Memory B cell (primary cell): ENCODE results near the gene TREML4.

Experiments
- ATAC-seq: fragments of 150-1000 bp; cut with Tn5 transposase; 2 replicates; pipeline ENCODE4 v1.10.0; 2021; ENCODE audit warnings: low read depth, mild to moderate bottlenecking, moderate library complexity
- DNase-seq, 2 donors: peaks; one replicate each; pipeline ENCODE4 v3.0.0; 2022; ENCODE audit warnings: low spot score in 2 of 2
- H3K27ac Mint-ChIP-seq: one replicate; pipeline ENCODE4 v1.8.0; 2022; ENCODE audit warnings: mild to moderate bottlenecking, moderate library complexity, mixed read lengths
- H3K27me3 Mint-ChIP-seq: one replicate; pipeline ENCODE4 v1.8.0; 2022; ENCODE audit warnings: mixed read lengths
- H3K36me3 Mint-ChIP-seq: one replicate; pipeline ENCODE4 v1.8.0; 2022; ENCODE audit warnings: mild to moderate bottlenecking, mixed read lengths
- H3K4me1 Mint-ChIP-seq: one replicate; pipeline ENCODE4 v1.8.0; 2022; ENCODE audit warnings: mixed read lengths
- H3K4me3 Mint-ChIP-seq: one replicate; pipeline ENCODE4 v1.8.0; 2022; ENCODE audit warnings: mild to moderate bottlenecking, moderate library complexity, mixed read lengths
- H3K9me3 Mint-ChIP-seq: one replicate; pipeline ENCODE4 v1.8.0; 2022; ENCODE audit warnings: mixed read lengths

TREML4 gene

DNA sequence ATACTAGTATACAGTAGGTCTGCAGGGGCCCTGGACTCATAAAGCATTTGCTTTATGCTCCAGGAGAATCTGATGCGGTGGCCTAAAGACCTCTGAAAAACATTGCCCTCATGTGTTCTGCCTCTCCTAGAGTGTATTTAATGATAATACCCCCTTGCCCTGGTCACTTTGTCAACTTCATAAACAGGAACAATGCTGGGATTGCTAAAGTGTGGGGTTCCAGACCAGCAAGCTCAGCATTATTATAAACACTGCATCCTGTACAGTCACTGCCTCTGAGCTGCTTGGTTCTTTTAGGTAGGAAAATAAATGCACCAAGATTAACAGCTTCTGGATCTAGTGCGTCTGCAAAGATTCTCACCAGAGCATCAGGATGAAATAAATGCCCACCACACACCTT, 46.1 kb downstream of the TREML4 start:
- no peak for DNase-seq
- H3K27me3 Mint-ChIP-seq, result no peaks in the 10 kb centered on the region
- no peak overlapping the region for H3K4me3 Mint-ChIP-seq
- no peaks in the 10 kb centered on the region for H3K36me3 Mint-ChIP-seq
- H3K27ac Mint-ChIP-seq, result no peak overlapping the region
- H3K9me3 Mint-ChIP-seq, result no peaks in the 10 kb centered on the region
- no peak for ATAC-seq
- peaks cover 8% of the 10 kb centered on the region for H3K4me1 Mint-ChIP-seq

DNA sequence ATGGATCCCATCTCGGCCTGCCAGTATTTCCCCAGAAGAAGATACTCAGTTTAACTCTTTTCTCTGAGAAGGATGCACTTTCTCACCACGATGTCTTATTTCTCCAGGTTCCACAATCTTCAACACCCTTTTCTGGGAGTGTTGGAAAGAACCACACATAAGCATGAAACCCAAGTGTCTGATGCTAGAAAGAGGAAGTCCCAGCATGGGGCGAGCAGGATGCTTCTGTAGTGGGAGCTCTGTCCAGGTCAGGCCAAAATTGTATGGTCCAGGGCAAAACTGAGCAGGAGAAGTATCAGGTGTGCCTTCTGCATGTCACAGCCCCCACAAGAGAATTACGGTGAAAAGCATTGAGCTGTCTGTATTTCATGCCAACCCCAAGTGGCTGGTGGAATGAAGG, 47.3 kb downstream of the TREML4 start:
- DNase-seq (no peak), ATAC-seq (no peak)
- Mint-ChIP-seq H3K36me3 (no peaks in the 10 kb centered on the region), H3K27me3 (no peaks in the 10 kb centered on the region), H3K4me3 (no peak overlapping the region), H3K9me3 (no peaks in the 10 kb centered on the region), H3K27ac (no peak overlapping the region), H3K4me1 (peaks cover 8% of the 10 kb centered on the region)

DNA sequence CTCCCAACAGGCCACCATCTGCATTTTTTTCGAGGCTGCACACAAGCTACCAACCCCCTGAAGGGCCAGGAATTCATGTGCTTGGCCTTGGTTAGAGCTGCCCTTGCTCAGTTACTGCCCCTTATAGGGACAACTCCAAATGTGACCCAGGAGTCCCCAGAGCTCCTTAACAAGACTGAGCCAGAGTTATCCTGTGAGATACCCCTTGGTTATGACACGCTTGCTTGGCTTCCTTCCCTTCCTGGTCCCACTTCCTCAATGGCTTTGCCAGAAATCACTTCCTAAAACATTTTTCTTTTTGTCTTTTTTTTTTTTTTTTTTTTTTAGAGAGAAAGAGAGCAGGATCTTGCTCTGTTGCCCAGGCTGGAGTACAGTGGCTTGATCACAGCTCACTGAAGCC, 49.5 kb downstream of the TREML4 start:
- Mint-ChIP-seq H3K27me3 (no peaks in the 10 kb centered on the region), H3K36me3 (no peaks in the 10 kb centered on the region), H3K4me1 (peaks cover 8% of the 10 kb centered on the region), H3K27ac (no peak overlapping the region), H3K9me3 (no peaks in the 10 kb centered on the region), H3K4me3 (no peak overlapping the region)
- no peak for DNase-seq
- no peak for ATAC-seq

DNA sequence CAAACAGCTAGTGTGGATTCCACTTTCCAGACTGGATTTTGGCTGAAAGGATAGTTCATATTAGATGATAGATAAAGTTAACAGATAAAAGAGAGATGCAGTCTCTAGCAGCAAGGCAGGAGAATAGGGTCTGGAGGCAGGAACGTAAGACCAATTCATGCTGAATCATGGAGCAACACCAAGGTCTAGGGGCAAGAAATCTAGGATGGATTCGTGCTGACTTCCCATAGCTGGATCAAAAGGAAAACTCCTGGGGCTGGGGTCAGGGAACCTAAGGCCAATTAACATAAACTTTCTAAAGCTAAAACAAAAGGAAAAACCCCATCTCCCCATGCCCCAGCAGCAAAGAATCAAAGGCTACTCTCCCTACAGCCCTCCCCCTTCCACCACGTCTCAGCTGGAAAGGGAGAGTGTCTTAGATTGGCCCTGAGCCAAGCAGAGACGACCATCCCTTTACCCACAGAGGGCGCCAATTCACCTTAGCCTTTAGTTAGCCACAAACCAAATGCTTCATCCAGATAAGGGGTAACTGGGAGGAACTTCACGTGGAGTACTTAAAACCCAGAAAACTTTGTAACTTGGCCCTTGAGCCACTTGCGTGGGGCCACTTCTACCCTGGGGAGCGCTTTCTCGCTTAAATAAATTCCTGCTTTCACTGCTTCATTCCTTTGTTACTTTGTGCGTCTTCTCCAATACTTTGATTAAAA, 50.7 kb downstream of the TREML4 start:
- no peak overlapping the region for H3K27ac Mint-ChIP-seq
- DNase-seq, result peak; percentile 64 to 65
- peaks cover 2% of the 10 kb centered on the region for H3K9me3 Mint-ChIP-seq
- peak; percentile 85 for ATAC-seq
- peaks cover 8% of the 10 kb centered on the region for H3K4me1 Mint-ChIP-seq
- H3K27me3 Mint-ChIP-seq, result peaks cover 3% of the 10 kb centered on the region
- no peak overlapping the region for H3K4me3 Mint-ChIP-seq
- H3K36me3 Mint-ChIP-seq, result peaks cover 3% of the 10 kb centered on the region

DNA sequence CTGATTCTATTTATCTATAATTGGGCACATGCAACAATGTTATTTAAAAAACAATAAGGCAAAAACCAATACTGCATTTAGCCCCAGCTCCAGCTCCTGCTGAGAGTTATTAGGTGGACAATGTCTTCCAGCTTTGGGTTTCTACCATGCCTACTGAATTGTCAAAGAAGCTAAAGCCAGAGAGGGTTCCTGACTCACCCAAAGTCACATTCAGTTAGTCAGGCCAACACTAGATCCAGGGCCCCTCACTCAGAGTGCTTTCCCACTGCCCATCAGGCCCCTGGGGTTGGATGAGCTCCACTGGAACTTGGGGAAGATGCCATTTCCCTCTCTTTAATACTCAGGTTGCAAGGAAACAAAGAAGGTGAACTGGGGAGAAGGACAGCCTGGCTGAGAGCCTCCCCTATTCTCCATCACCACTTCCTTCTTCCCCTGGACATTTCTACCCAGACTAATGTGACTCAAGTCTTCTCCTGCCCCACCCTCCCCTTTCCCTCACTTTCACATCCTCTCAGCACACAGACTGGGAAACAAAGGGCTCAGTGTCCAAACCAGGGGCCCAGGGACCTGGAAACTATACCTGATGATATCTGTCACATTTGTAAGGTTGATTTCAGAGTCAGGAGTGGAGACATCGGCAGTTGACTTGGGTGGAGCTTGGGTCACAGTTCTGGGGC, 52.4 kb downstream of the TREML4 start:
- Mint-ChIP-seq H3K36me3 (peaks cover 3% of the 10 kb centered on the region), H3K4me1 (peaks cover 8% of the 10 kb centered on the region), H3K27me3 (peaks cover 3% of the 10 kb centered on the region), H3K9me3 (peaks cover 2% of the 10 kb centered on the region), H3K4me3 (no peak overlapping the region), H3K27ac (no peak overlapping the region)
- DNase-seq (no peak), ATAC-seq (no peak)

DNA sequence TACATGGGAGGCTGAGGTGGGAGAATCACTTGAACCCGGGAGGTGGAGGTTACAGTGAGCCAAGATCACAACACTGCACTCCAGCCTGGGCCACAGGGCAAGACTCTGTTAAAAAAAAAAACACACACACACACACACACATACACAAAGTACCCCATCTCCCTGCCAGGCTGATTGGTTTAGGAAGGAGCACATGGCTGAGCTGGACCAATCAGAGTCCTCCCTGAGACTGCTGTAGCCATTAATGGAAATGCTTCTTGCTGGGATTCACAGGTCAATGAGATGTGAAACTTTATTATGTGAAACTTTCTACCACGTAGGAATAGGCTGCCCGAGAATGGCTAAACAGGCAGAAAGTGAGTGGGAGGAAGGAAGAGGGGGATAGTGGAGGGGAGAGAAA, 55.5 kb downstream of the TREML4 start:
- Mint-ChIP-seq H3K4me1 (peaks cover 9% of the 10 kb centered on the region), H3K27ac (no peak overlapping the region), H3K4me3 (no peak overlapping the region), H3K36me3 (peaks cover 3% of the 10 kb centered on the region), H3K9me3 (peaks cover 2% of the 10 kb centered on the region), H3K27me3 (peaks cover 7% of the 10 kb centered on the region)
- no peak for DNase-seq
- ATAC-seq, result no peak

DNA sequence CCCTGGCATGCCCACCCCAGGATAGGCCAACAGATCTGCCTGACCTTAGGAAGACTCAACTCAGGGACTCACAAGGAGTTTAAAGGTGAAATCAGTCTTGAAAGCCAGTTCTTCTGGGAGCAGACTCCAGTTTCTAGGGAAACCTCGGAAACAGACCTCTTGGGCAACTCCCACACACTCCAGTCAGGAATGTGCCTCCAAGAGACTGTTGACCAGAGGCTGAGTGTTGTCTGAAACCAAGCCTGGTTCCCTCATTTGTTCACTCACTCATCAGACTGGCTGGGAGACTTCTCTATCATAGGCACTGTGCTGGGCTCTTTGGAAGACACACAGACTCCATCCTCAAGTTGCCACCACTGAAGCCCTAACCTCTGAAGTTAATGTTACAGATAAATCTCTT, 56.6 kb downstream of the TREML4 start:
- Mint-ChIP-seq H3K9me3 (peaks cover 2% of the 10 kb centered on the region), H3K4me3 (no peak overlapping the region), H3K27ac (no peak overlapping the region), H3K27me3 (peaks cover 7% of the 10 kb centered on the region), H3K36me3 (peaks cover 3% of the 10 kb centered on the region), H3K4me1 (peaks cover 2% of the 10 kb centered on the region)
- DNase-seq (no peak), ATAC-seq (no peak)

DNA sequence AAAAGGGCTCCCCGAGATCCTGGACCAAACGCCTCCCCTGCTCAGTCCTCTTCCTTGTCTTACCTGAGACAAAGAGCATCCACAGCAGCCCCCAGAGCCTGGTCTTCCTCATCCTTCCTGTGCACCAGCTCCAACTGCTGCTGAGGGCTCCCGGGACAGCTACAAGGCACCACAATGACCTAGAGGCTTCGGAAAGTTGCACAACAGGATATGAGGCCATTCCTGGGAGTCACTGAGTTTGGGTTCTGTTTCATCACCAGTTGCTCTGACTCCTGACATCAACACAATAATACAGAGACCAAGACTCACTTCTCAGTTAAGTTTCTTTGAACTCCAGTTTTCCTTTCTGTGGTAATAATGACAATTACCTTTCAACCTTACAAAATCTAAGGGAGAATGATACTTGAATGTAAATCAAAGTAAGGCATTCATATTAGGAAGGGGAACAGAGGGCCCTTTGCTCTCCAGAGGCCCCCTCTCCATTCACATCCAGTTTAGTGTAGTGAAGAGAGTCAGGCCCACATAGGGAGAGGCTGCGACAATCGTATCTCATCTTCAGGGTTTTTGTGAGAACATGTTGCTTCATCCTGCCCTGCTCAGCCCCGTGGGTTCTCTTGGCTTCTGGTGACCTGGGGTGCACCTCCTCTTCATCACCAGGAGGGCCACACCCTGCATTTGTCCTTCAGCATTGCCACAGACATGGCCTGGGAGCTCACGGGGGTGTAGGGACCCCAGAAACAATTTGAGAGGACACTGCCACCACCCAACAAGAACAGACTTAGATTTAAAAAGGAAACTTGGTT, 58.6 kb downstream of the TREML4 start, which contains the start of gene TREM1:
Gene TREM1 (minus strand): TSS at position 139 of the 803 bp plus-strand sequence. CDS start 27 bp downstream, at position 112.
- no peak within 1 kb of the TSS for H3K27ac Mint-ChIP-seq
- ATAC-seq, result no peak
- no peak for DNase-seq
- peaks cover 2% of the 10 kb centered on the region for H3K9me3 Mint-ChIP-seq
- H3K27me3 Mint-ChIP-seq, result peaks cover 7% of the 10 kb centered on the region
- H3K4me1 Mint-ChIP-seq, result peaks cover 2% of the 10 kb centered on the region
- H3K4me3 Mint-ChIP-seq, result no peak within 1 kb of the TSS
- peaks cover 3% of the 10 kb centered on the region for H3K36me3 Mint-ChIP-seq

DNA sequence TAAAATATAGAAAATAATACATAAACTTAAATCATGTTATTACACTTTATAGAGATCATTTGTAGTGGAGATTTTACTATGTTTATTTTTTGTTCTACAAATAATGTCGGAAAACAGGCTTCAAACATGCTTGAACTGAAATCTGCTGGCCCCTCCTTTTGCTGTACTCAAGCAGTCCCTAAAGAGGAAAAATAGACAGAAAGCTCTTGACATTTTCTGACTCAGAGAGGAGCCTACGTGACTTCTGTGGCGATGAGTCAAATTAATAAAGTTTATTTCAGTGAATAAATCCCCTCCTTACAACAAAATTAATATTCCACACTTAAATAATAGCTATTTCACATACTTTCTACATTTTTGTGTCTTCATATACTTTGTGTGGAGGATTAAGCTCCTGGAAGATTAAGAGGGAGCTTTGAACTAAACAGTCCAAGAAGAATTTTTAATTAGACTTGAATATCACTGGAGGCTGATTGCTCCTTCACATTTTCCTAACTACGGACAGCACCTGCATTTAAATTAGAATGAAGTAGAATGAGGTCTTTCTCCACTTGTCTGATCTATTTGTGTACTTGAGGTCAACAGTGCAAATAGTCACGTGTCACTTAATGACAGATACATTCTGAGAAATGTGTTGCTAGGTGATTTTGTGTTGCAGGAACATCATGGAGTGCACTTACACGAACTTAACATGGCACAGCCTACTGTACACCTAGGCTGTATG, 60.0 kb downstream of the TREML4 start:
- Mint-ChIP-seq H3K9me3 (no peaks in the 10 kb centered on the region), H3K4me1 (peaks cover 2% of the 10 kb centered on the region), H3K36me3 (no peaks in the 10 kb centered on the region), H3K4me3 (no peak overlapping the region), H3K27ac (no peak overlapping the region), H3K27me3 (peaks cover 4% of the 10 kb centered on the region)
- peak; percentile 78 for ATAC-seq
- no peak for DNase-seq
